Measurements from ENCODE around the gene SH3RF3. TPM values are rescaled to one million over a fixed set of nuclear protein-coding genes. Genes with fewer than 3 reads are reported as not detected.

The SH3RF3 gene
- total RNA-seq, 1 experiment from 2014 or later = 1.0 TPM

DNA sequence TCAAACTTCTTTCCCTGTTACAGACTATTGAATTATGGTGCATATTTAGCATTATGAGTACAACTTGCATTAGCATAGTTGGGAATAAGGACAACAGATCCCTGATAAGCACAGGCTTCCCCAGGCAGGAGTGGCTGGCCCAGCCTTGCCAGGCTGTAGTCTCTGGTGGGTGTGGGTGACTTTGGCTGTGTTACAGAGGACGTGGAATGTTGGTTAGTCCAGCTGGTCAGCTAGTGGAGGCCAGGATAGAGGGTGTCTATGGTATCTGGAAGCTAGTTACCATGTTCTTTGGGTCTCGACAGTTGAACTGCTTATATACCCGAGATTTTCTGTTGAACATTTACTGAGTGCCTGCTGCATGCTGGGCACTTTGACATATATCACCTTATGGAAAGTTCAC is 4.7 kb downstream of the SH3RF3 start:
- TF ChIP-seq USF2 (CRISPR knock-in tag; IDR thresholded peaks at IDR 0.05) = no peak
- TF ChIP-seq, protein P1, sequence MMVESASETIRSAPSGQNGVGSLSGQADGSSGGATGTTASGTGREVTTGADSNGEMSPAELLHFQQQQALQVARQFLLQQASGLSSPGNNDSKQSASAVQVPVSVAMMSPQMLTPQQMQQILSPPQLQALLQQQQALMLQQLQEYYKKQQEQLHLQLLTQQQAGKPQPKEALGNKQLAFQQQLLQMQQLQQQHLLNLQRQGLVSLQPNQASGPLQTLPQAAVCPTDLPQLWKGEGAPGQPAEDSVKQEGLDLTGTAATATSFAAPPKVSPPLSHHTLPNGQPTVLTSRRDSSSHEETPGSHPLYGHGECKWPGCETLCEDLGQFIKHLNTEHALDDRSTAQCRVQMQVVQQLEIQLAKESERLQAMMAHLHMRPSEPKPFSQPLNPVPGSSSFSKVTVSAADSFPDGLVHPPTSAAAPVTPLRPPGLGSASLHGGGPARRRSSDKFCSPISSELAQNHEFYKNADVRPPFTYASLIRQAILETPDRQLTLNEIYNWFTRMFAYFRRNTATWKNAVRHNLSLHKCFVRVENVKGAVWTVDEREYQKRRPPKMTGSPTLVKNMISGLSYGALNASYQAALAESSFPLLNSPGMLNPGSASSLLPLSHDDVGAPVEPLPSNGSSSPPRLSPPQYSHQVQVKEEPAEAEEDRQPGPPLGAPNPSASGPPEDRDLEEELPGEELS (CRISPR knock-in tag; IDR thresholded peaks at IDR 0.05) = no peak
- no peak for TF ChIP-seq NFATC4 (CRISPR knock-in tag; IDR thresholded peaks at IDR 0.05)
- no peak for TF ChIP-seq AR (CRISPR knock-in tag; IDR thresholded peaks at IDR 0.05)
- ATAC-seq (no peak), DNase-seq (ENCODE audit: low spot score) (no peak)
- Mint-ChIP-seq H3K4me3 (no peak overlapping the region), H3K36me3 (no peaks in the 10 kb centered on the region), H3K27ac (no peak overlapping the region), H3K4me1 (peaks cover 16% of the 10 kb centered on the region), H3K9me3 (no peaks in the 10 kb centered on the region), H3K27me3 (ENCODE audit: low read depth) (peaks cover 40% of the 10 kb centered on the region)
- ChIA-PET CTCF (no interaction called here), POLR2A (no interaction called here)

- Mint-ChIP-seq H3K4me1 (peaks cover 16% of the 10 kb centered on the region), H3K27me3 (ENCODE audit: low read depth) (peaks cover 32% of the 10 kb centered on the region), H3K36me3 (no peaks in the 10 kb centered on the region), H3K27ac (no peak overlapping the region), H3K4me3 (no peak overlapping the region), H3K9me3 (no peaks in the 10 kb centered on the region)
- DNase-seq (ENCODE audit: low spot score) (no peak), ATAC-seq (no peak)
- TF ChIP-seq ATF1 (CRISPR knock-in tag; IDR thresholded peaks at IDR 0.05) (no peak), IRF1 (CRISPR knock-in tag; IDR thresholded peaks at IDR 0.05) (no peak), MLX (CRISPR knock-in tag; IDR thresholded peaks at IDR 0.05) (no peak), ZNF121 (CRISPR knock-in tag; IDR thresholded peaks at IDR 0.05) (no peak), PRDM15 (CRISPR knock-in tag; IDR thresholded peaks at IDR 0.05) (no peak), CREM (CRISPR knock-in tag; IDR thresholded peaks at IDR 0.05) (no peak), KAT7 (CRISPR knock-in tag; IDR thresholded peaks at IDR 0.05; ENCODE audit: borderline replicate concordance) (no peak), TEAD1 (CRISPR knock-in tag; IDR thresholded peaks at IDR 0.05) (no peak), SP1 (CRISPR knock-in tag; conservative IDR thresholded peaks at IDR 0.05) (no peak), GRHL2 (CRISPR knock-in tag; IDR thresholded peaks at IDR 0.05; ENCODE audit: insufficient replicate concordance, severe bottlenecking) (no peak)
- TF ChIP-seq, protein P1 (CRISPR knock-in tag; IDR thresholded peaks at IDR 0.05) = no peak
- TF ChIP-seq, protein P2, sequence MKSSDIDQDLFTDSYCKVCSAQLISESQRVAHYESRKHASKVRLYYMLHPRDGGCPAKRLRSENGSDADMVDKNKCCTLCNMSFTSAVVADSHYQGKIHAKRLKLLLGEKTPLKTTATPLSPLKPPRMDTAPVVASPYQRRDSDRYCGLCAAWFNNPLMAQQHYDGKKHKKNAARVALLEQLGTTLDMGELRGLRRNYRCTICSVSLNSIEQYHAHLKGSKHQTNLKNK (CRISPR knock-in tag; IDR thresholded peaks at IDR 0.05) = no peak
- ChIA-PET CTCF (no interaction called here), POLR2A (no interaction called here)
These were observed 5.8 kb downstream of the SH3RF3 start for GRCh38 chr2:109134741-109135358.

All from WTC11 (cell line).